Vagina (tissue), 2 donors: ENCODE data around the gene FRMPD1.

Experiments used
- CTCF ChIP-seq, 3 experiments: fragments of 450-650 bp in 2 of 3; fragments of 200-600 bp in 1 of 3; sonication (generic) in 1 of 3; IDR thresholded peaks; one replicate each; pipeline ENCODE4 v1.5.1; 2017 to 2019; ENCODE audit warnings: antibody characterized with exemption in 3 of 3, mild to moderate bottlenecking in 2 of 3, moderate library complexity in 2 of 3
- POLR2A ChIP-seq, 2 donors: fragments of 450-650 bp; IDR thresholded peaks; one replicate each; pipeline ENCODE4 v1.6.1; 2017; ENCODE audit warnings: antibody characterized with exemption in 2 of 2, mild to moderate bottlenecking in 2 of 2, moderate library complexity in 2 of 2

DNA sequence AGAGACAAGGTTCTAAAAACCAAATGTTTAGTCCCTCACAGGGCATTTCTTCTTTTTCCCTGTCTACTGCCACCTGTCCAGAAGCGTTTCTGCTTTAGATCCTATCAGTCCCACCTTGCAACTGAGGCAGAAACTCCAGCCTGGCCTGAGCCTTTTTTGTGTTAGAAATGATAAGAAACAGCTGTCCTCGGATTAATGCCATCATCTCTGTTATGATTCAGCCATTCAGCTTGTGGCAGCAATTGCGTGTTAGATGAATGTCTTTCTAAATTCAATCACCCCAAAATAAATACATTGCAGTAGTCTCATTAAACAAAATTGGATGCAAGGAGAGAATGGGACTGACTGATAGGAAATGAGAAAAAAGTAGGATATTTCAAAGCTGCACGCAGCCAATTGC, 28.3 kb upstream of the FRMPD1 start:
- TF ChIP-seq CTCF (IDR thresholded peaks at IDR 0.05): no peak
- no peak for TF ChIP-seq POLR2A (IDR thresholded peaks at IDR 0.05)
